RWPE2 (cell line): Measurements from ENCODE around the gene PARN.

Experiments
- ATAC-seq: fragments of 200-7000 bp; cut with Tn5 transposase; 3 replicates; pipeline ENCODE4 v1.9.1; 2021; ENCODE audit warnings: low read depth
- DNase-seq: peaks from one replicate; pipeline ENCODE4 v3.0.0-alpha.2; 2020; ENCODE audit warnings: low spot score
- H3K27ac ChIP-seq: fragments of 450-650 bp; 2 replicates; pipeline ENCODE4 v1.5.1; 2017; ENCODE audit warnings: mild to moderate bottlenecking; ENCODE audit not compliant: poor library complexity, severe bottlenecking
- H3K27me3 ChIP-seq: fragments of 250-450 bp; sonication (Bioruptor Pico); 2 replicates; pipeline ENCODE4 v1.5.1; 2021; ENCODE audit warnings: mild to moderate bottlenecking, moderate library complexity; ENCODE audit not compliant: insufficient read depth, poor library complexity, severe bottlenecking
- H3K36me3 ChIP-seq: fragments of 250-450 bp; sonication (Bioruptor Pico); 2 replicates; pipeline ENCODE4 v1.5.1; 2020; ENCODE audit warnings: low read depth, mild to moderate bottlenecking, moderate library complexity
- H3K4me1 ChIP-seq: fragments of 250-450 bp; sonication (Bioruptor Pico); 2 replicates; pipeline ENCODE4 v1.5.1; 2021; ENCODE audit warnings: mild to moderate bottlenecking, moderate library complexity; ENCODE audit not compliant: insufficient read depth, poor library complexity, severe bottlenecking
- H3K4me3 ChIP-seq: fragments of 250-450 bp; sonication (Bioruptor Pico); 2 replicates; pipeline ENCODE4 v1.5.1; 2021; ENCODE audit warnings: mild to moderate bottlenecking, moderate library complexity; ENCODE audit not compliant: severe bottlenecking
- H3K9me3 ChIP-seq: fragments of 250-450 bp; sonication (Bioruptor Pico); 2 replicates; pipeline ENCODE4 v1.5.1; 2021; ENCODE audit warnings: mild to moderate bottlenecking, moderate library complexity; ENCODE audit not compliant: severe bottlenecking
- CTCF ChIP-seq: fragments of 450-650 bp; IDR thresholded peaks from one replicate; pipeline ENCODE4 v1.5.1; 2017; ENCODE audit warnings: mild to moderate bottlenecking, moderate library complexity; ENCODE audit not compliant: poor library complexity, severe bottlenecking

The PARN gene

GRCh38 chr16:14560523-14560922 lies 69.5 kb downstream of the PARN start:
- ATAC-seq: no peak

GRCh38 chr16:14559809-14560241 lies 70.2 kb downstream of the PARN start:
- no peak for TF ChIP-seq CTCF
- Histone ChIP-seq H3K4me3 (no peak overlapping the region), H3K4me1 (peaks cover 23% of the 10 kb centered on the region), H3K27ac (no peak overlapping the region), H3K36me3 (peaks cover 14% of the 10 kb centered on the region), H3K27me3 (no peaks in the 10 kb centered on the region), H3K9me3 (no peaks in the 10 kb centered on the region)
- ATAC-seq (no peak), DNase-seq (no peak)

More at GRCh38 chr16:14560523-14560922, 69.5 kb downstream of the PARN start:
- no peaks in the 10 kb centered on the region for H3K9me3 ChIP-seq
- DNase-seq: no peak
- H3K27me3 ChIP-seq: no peaks in the 10 kb centered on the region
- no peak overlapping the region for H3K4me3 ChIP-seq
- TF ChIP-seq CTCF: no peak
- no peak overlapping the region for H3K27ac ChIP-seq
- H3K36me3 ChIP-seq: peaks cover 7% of the 10 kb centered on the region
- H3K4me1 ChIP-seq: peaks cover 30% of the 10 kb centered on the region

- no peak for ATAC-seq
- no peak for DNase-seq
- H3K27ac ChIP-seq: no peak overlapping the region
- no peak overlapping the region for H3K4me3 ChIP-seq
- no peaks in the 10 kb centered on the region for H3K27me3 ChIP-seq
- peaks cover 44% of the 10 kb centered on the region for H3K36me3 ChIP-seq
- no peak for TF ChIP-seq CTCF
- H3K4me1 ChIP-seq: no peaks in the 10 kb centered on the region
- no peaks in the 10 kb centered on the region for H3K9me3 ChIP-seq
Observed at GRCh38 chr16:14553447-14553846, 76.6 kb downstream of the PARN start.

- Histone ChIP-seq H3K27ac (no peak overlapping the region), H3K4me3 (no peak overlapping the region), H3K4me1 (no peaks in the 10 kb centered on the region), H3K36me3 (peaks cover 36% of the 10 kb centered on the region), H3K27me3 (no peaks in the 10 kb centered on the region), H3K9me3 (no peaks in the 10 kb centered on the region)
- DNase-seq (no peak), ATAC-seq (no peak)
- TF ChIP-seq CTCF: no peak
Observed at GRCh38 chr16:14549789-14550153, 80.3 kb downstream of the PARN start.

DNA sequence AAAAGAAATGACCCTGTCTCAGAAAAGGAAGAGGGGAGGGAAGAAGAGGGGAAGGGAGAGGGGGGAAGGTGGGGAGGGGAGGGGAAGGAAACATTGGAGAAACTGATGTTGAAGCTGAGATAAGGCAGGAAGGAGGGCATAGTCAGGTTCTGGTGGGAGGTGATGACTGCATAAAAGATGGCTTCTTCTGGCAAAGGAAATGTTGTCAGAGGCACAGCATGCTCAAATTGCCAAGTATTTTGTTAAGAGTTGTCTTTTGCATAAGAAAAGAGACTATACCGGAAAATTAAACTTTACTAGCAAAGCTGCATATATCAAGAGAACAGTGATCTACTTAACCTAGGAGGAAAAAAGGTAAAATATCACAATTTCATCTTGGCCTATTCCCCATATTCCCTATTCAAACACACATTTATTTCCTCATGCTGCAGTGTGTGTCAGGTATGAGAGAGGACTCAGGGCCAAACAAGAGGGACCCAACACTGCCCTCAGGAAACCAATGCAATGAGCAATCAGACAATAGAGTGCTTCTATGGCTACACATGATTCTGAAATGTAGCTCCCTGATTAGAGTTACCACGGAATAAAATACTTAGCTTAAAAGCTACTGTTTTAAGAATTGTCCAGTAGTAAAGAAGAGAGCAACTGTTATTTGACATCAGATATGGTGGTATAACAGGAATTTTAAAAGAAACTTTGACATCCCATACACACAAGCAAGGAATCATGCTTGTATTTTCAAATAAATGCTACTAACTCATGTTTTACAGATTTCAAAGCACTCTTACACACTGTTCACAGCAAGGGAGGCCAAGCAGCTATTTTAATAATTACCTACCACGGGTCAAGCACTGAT lies 80.9 kb downstream of the PARN start:
- no peaks in the 10 kb centered on the region for H3K4me1 ChIP-seq
- peaks cover 38% of the 10 kb centered on the region for H3K36me3 ChIP-seq
- no peaks in the 10 kb centered on the region for H3K9me3 ChIP-seq
- no peak for TF ChIP-seq CTCF
- H3K4me3 ChIP-seq: no peak overlapping the region
- no peak overlapping the region for H3K27ac ChIP-seq
- H3K27me3 ChIP-seq: no peaks in the 10 kb centered on the region
- no peak for DNase-seq
- ATAC-seq: no peak
